ENCODE measurements around the gene LIX1L.
"Not testable (repeated sequence)": the region's sequence is repeated elsewhere in the genome, so short reads cannot be mapped to it uniquely, and the experiment has no call there.

LIX1L gene

GRCh38 chr1:145935708-145936107, 22.1 kb downstream of the LIX1L start:
- no peak for DNase-seq

- DNase-seq: peak in 2 of 5 experiments; percentile 58 to 62
Observed at GRCh38 chr1:145932522-145933009, 25.3 kb downstream of the LIX1L start.

- peak in 1 of 5 experiments; percentile 33 for DNase-seq
Observed at GRCh38 chr1:145927916-145928643, 29.7 kb downstream of the LIX1L start.

- DNase-seq: peak; percentile 70 to 99 (median 90)
Observed at GRCh38 chr1:145927063-145927886, 30.5 kb downstream of the LIX1L start, which contains the start of gene RBM8A. Gene RBM8A (minus strand): TSS chr1:145927484. CDS start chr1:145927426, 58 bp downstream.

- peak in 2 of 5 experiments; percentile 39 to 75 for DNase-seq
Observed at GRCh38 chr1:145926686-145927062, 31.1 kb downstream of the LIX1L start.

- no peak for DNase-seq
Observed at GRCh38 chr1:145922266-145922665, 35.6 kb downstream of the LIX1L start.

- not testable (repeated sequence) for DNase-seq
Observed at GRCh38 chr1:145920297-145920696, 37.5 kb downstream of the LIX1L start.

GRCh38 chr1:145918992-145919939, 38.6 kb downstream of the LIX1L start:
- DNase-seq: no peak

GRCh38 chr1:145918144-145918991, 39.4 kb downstream of the LIX1L start, which contains the start of gene PEX11B:
Gene PEX11B (minus strand): TSS chr1:145918717. CDS start chr1:145918688, 29 bp downstream.
- DNase-seq: peak; percentile 81 to 94 (median 88)

- DNase-seq: no peak
Observed at GRCh38 chr1:145917595-145917994, 40.2 kb downstream of the LIX1L start.

- no peak for DNase-seq
Observed at GRCh38 chr1:145916745-145917144, 41.1 kb downstream of the LIX1L start.

GRCh38 chr1:145912128-145912641, 45.6 kb downstream of the LIX1L start:
- DNase-seq: no peak

- no peak for DNase-seq
Observed at GRCh38 chr1:145908653-145909052, 49.2 kb downstream of the LIX1L start.

- no peak for DNase-seq
Observed at GRCh38 chr1:145906954-145907753, 50.7 kb downstream of the LIX1L start.

GRCh38 chr1:145901312-145902021, 56.4 kb downstream of the LIX1L start:
- no peak for DNase-seq

- DNase-seq: no peak
Observed at GRCh38 chr1:145898756-145899155, 59.1 kb downstream of the LIX1L start.

GRCh38 chr1:145897969-145898368, 59.8 kb downstream of the LIX1L start:
- no peak for DNase-seq

GRCh38 chr1:145895471-145895870, 62.3 kb downstream of the LIX1L start:
- DNase-seq: no peak

- DNase-seq: no peak
Observed at GRCh38 chr1:145893306-145894055, 64.3 kb downstream of the LIX1L start.

All from T-helper 2 cell (primary cell).